M059J (cell line): ENCODE measurements around the gene CD72. TPM values are rescaled to one million over a fixed set of nuclear protein-coding genes. Genes with fewer than 3 reads are reported as not detected.
A peak's percentile ranks its signal among the peaks of the same experiment; 100 is the strongest.
"Not testable (repeated sequence)": the region's sequence is repeated elsewhere in the genome, so short reads cannot be mapped to it uniquely, and the experiment has no call there.

ENCODE experiments used
- DNase-seq: peaks from one replicate; pipeline ENCODE4 v3.0.0-alpha.2; 2012; ENCODE audit warnings: low read depth
- total RNA-seq: library from RNA; depleted of rRNA; stranded (reverse); fragments of >200 nt; shearing (Covaris generic); gene quantifications from 2 replicates; pipeline ENCODE4 v1.2.3, GENCODE V29; 2014

CD72 gene
- total RNA-seq, 1 experiment from 2014 or later = 0.05 TPM

DNA sequence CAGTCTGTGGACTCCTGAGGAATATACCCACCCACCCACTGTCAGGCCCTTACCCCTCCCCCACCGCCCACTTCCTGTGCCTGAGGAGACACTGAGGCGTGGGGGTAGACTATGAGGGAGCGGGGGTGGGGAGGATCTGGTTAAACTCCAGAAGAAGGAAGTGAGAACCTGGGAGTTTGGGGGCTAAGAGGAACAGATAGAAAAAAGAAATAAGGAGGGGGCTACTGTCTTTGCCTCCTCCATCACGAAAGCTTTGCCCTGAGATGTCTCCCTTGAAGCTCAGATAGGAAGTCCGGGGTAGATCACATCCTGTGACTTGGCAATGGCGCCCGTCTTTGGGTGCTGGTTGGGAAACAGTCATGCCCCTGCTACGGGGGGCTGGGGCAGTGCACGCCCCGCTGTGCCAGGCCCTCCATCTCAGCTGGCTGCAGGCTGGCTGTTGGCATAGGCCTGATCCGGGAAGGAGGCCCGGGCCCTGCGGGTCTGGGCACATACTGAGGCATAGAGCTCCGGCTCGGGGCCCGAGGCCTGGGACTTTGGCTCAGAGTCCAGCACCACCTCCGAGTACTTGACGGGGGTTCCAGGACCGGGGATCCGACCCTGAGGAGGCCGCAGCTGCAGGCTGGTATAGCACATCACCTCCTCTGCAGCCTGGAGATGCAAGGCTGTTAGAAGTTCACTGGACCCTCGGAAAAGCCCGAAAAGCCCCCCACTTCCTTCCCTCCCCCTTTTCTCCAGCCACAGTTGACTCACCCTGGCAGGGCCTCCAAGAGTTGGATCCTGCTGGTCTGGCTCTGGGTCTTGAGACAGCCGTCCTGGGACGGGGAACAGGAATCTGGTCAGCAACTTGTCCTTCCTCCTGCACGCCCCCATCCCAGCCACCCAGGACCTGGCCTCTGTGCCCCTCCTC lies 31.5 kb upstream of the CD72 start:
- DNase-seq = no peak

- DNase-seq = peak; percentile 88
Measured at GRCh38 chr9:35646533-35647265, 28.5 kb upstream of the CD72 start.

DNA sequence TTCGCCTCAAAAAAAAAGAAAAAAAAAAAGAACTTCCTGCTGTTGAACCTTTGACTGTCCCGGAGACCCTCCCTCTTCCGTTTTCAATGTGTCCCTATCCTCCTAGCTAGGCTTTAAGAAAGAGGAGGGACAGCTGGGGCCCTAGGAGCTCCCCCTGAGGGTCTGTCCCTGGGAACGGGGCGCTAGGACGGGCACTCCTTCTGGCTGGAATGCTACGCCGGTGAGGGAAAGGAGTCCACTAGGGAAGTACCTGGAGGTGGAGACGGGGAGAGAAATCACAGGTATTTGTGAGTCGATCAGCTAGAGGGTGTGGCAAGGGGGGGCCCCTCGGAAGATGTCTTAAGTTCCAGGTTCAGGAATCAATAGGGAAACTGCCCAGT lies 27.9 kb upstream of the CD72 start:
- no peak for DNase-seq

GRCh38 chr9:35645736-35646135 lies 27.5 kb upstream of the CD72 start:
- DNase-seq = not testable (repeated sequence)

- no peak for DNase-seq
Measured at GRCh38 chr9:35643046-35643445, 24.8 kb upstream of the CD72 start.

DNA sequence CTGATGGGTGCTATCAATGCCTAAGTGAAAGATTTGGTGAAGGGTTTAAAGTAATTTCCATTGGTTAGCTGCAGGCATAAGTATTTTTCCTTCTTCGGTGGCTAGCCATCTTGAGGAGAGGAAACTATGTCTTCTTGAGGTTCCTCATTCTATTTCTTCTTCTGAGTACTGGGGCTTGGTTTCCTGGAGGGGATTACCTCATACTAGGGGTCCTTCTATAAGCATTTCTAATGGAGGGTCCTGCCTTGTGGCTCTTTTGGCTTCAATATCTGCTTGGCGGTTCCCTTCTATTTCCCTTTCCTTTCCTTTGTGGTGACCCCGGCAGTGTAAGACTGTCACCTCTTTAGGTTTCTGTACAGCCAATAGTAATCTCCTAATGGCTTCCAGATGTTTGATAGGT lies 23.3 kb upstream of the CD72 start:
- DNase-seq = not testable (repeated sequence)

GRCh38 chr9:35640431-35640830 lies 22.2 kb upstream of the CD72 start:
- not testable (repeated sequence) for DNase-seq

- no peak for DNase-seq
Measured at GRCh38 chr9:35639631-35640030, 21.4 kb upstream of the CD72 start.

GRCh38 chr9:35639225-35639624 lies 21.0 kb upstream of the CD72 start:
- not testable (repeated sequence) for DNase-seq

GRCh38 chr9:35638751-35639150 lies 20.5 kb upstream of the CD72 start:
- DNase-seq = not testable (repeated sequence)

GRCh38 chr9:35637427-35637955 lies 19.3 kb upstream of the CD72 start:
- DNase-seq = peak; percentile 21

DNA sequence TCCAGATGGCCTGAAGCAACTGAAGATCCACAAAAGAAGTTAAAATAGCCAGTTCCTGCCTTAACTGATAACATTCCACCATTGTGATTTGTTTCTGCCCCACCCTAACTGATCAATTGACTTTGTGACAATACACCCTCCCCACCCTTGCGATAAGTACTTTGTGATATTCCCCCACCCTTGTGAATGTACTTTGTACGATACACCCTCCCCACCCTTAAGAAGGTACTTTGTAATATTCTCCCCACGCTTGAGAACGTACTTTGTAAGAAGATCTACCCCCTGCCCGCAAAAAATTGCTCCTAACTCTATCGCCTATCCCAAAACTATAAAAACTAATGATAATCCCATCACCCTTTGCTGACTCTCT lies 18.6 kb upstream of the CD72 start:
- DNase-seq = not testable (repeated sequence)

DNA sequence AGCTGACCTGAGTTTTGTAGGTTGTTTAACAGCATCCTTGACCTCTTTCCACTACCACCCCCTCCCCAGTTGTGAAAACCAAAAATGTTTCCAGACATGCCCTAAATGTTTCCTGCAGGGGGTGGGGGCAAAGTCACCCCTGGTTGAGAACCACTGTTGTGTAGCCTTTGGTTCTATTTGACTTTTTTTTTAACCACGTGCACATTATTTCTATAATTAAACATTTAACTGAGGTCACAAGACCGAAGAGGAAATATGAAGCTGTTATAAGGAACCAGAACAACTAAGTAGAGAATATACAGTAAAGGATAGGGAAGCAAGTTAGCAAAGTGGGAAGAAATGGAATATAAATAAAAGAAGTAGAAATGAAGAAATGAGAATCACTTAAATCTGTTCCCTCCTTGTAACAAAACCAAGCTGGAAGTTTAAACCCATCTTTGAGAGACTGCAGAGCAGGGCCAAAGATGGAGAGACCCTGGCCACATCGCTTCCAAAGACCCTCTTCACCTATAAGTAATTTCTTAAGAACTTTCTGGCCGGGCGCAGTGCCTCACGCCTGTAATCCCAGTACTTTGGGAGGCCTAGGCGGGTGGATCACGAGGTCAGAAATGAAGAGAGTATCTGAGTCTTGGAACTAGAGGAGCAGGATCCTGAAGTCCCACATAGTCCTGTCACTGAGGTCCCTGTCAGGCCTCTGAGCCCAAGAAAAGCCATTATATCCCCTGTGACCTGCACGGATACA lies 18.1 kb upstream of the CD72 start:
- no peak for DNase-seq

GRCh38 chr9:35635730-35636129 lies 17.5 kb upstream of the CD72 start:
- no peak for DNase-seq

DNA sequence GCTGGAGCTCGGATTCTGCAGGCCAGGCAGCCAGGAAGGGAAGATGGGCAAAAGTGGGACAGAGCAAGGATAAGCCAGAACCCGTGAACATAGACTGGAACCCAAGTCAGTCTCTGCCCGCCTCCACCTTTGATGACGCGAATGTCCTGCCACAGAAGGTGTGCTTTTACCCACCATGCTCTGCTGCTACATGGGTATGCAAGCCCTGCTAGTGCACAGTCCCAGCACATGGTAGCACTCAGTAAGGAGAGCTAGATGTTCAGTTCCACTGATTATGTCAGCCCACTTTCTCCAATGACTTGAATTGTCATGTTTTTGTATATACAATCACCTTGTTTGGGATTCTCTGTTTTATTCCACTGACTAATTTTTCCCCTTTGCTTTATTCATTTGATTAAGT lies 11.4 kb upstream of the CD72 start:
- DNase-seq = no peak

DNA sequence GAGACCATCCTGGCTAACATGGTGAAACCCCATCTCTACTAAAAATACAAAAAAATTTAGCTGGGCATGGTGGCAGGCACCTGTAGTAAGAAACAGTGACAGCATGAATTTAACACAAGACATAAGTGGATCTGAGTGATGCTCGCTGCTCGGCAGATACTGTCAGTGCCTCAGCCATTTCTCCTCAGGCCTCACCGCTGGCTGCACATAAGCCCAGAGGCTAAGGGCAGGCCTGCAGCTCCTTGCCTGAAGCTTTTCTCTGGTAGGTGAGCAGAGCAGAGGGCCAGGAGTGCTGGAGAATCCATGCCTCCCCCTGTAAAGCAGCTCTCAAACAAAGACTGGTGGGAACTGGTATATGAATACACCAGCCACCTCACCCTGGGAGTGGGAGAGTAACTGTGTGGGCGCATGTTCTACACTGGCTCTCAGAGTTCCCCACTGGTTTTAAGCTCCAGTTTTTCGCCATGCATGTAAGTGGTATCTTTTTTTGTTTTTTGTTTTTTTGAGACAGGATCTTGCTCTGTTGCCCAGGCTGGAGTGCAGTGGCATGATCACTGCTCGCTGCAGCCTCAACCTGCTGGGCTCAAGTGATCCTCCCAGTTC lies 10.3 kb upstream of the CD72 start:
- no peak for DNase-seq

DNA sequence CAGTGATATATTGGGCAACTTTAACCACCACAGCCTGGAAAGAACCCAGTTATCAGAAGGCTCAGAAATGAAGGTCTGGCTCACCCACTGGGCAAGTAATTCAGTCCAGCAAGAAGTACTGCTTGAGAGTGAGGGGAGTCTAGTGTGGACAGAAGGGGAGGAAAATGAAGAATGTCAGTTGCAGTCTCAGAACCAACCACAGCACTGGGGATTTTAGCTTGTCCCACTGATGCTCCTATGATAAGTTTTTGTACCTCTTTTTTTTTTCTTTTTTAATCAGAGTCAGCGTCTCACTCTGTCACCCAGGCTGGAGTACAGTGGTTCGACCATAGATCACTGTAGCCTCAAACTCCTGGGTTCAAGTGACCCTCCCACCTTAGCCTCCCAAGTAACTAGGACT lies 9.4 kb upstream of the CD72 start:
- no peak for DNase-seq

- DNase-seq = no peak
Measured at GRCh38 chr9:35619800-35620158, 1.6 kb upstream of the CD72 start.

GRCh38 chr9:35618854-35619799 lies 914 bp upstream of the CD72 start:
- DNase-seq = no peak

GRCh38 chr9:35617548-35617947 lies 665 bp downstream of the CD72 start:
- no peak for DNase-seq
